ENCODE data around the gene NIPAL1. TPM values are rescaled to one million over a fixed set of nuclear protein-coding genes. Genes with fewer than 3 reads are reported as not detected.
"Not testable (repeated sequence)": the region's sequence is repeated elsewhere in the genome, so short reads cannot be mapped to it uniquely, and the experiment has no call there.

The NIPAL1 gene
- polyA plus RNA-seq: 10 to 100 TPM in 1 of 4 donors, 1 to 10 TPM in 3; 2.2 to 37.4 (median 4.4) TPM
- long read RNA-seq, donor 1, full-length matches to known transcripts: 8 of 21 reads
- long read RNA-seq, donor 1, partial matches to known transcripts: 13 of 21 reads
- long read RNA-seq, donor 1, other reads (novel, unspliced or antisense): 0 of 21 reads
- long read RNA-seq, donor 2, full-length matches to known transcripts: 1 of 1 reads
- long read RNA-seq, donor 2, partial matches to known transcripts: 0 of 1 reads
- long read RNA-seq, donor 2, other reads (novel, unspliced or antisense): 0 of 1 reads
- long read RNA-seq, donor 3: 0 reads
- long read RNA-seq, donor 4, partial matches to known transcripts: 0 of 1 reads
- long read RNA-seq, donor 4, other reads (novel, unspliced or antisense): 0 of 1 reads
- long read RNA-seq, donor 5, full-length matches to known transcripts: 1 of 1 reads
- long read RNA-seq, donor 5, partial matches to known transcripts: 0 of 1 reads
- long read RNA-seq, donor 5, other reads (novel, unspliced or antisense): 0 of 1 reads
- long read RNA-seq, donor 6, full-length matches to known transcripts: 4 of 4 reads
- long read RNA-seq, donor 6, partial matches to known transcripts: 0 of 4 reads
- long read RNA-seq, donor 6, other reads (novel, unspliced or antisense): 0 of 4 reads
- long read RNA-seq, donor 7: 0 reads
- long read RNA-seq, donor 8: 0 reads
- long read RNA-seq, donor 9: 0 reads
- long read RNA-seq, donor 10, full-length matches to known transcripts: 4 of 4 reads
- long read RNA-seq, donor 10, partial matches to known transcripts: 0 of 4 reads
- long read RNA-seq, donor 10, other reads (novel, unspliced or antisense): 0 of 4 reads

- peak within 1 kb of the TSS; percentile 77 to 100 (median 93) for H3K27ac ChIP-seq (ENCODE audit: low read depth in 1 of 3, low read length in 2 of 3)
- peaks cover 0 to 32% (median 4%) of the 10 kb centered on the region in 3 donors for H3K4me1 ChIP-seq (ENCODE audit: control insufficient read depth in 3 of 3, insufficient read depth in 2 of 3, low read depth in 1 of 3, low read length in 2 of 3)
- H3K27me3 ChIP-seq (ENCODE audit: control insufficient read depth in 3 of 3, insufficient read depth in 3 of 3, low read length in 3 of 3): peaks cover 0 to 9% (median 3%) of the 10 kb centered on the region in 3 donors
- H3K4me3 ChIP-seq (ENCODE audit: low read depth in 1 of 3, low read length in 3 of 3): peak within 1 kb of the TSS; percentile 56 to 75 (median 70)
- WGBS, 3 donors: 1 to 2% (median 2%) methylated on average over 53 to 60 of the region's 60 CpGs
- DNase-seq: peak; percentile 95 to 96
- no peaks in the 10 kb centered on the region for H3K36me3 ChIP-seq (ENCODE audit: control insufficient read depth in 3 of 3, insufficient read depth in 2 of 3, low read depth in 1 of 3, low read length in 3 of 3)
- FAIRE-seq: no peak
- peaks cover 0 to 11% of the 10 kb centered on the region in 2 donors for H3K9me3 ChIP-seq (ENCODE audit: control insufficient read depth in 2 of 2, insufficient read depth in 1 of 2, low read depth in 1 of 2, low read length in 1 of 2)
Observed at GRCh38 chr4:48016141-48017107, at the start of gene NIPAL1, which contains the start of gene CNGA1. NIPAL1 (plus strand) TSS chr4:48016772; CDS start chr4:48016840, 68 bp downstream. CNGA1 (minus strand) TSS chr4:48016681; CDS start chr4:47952689, 63,992 bp downstream.

- Histone ChIP-seq H3K9me3 (ENCODE audit: control insufficient read depth in 2 of 2, insufficient read depth in 1 of 2, low read depth in 1 of 2, low read length in 1 of 2) (no peaks in the 10 kb centered on the region), H3K4me1 (ENCODE audit: control insufficient read depth in 3 of 3, insufficient read depth in 2 of 3, low read depth in 1 of 3, low read length in 2 of 3) (no peaks in the 10 kb centered on the region), H3K4me3 (ENCODE audit: low read depth in 1 of 3, low read length in 3 of 3) (no peak overlapping the region), H3K27ac (ENCODE audit: low read depth in 1 of 3, low read length in 2 of 3) (no peak overlapping the region), H3K27me3 (ENCODE audit: control insufficient read depth in 3 of 3, insufficient read depth in 3 of 3, low read length in 3 of 3) (no peaks in the 10 kb centered on the region), H3K36me3 (ENCODE audit: control insufficient read depth in 3 of 3, insufficient read depth in 2 of 3, low read depth in 1 of 3, low read length in 3 of 3) (no peaks in the 10 kb centered on the region)
- FAIRE-seq (no peak), DNase-seq (no peak)
Observed at GRCh38 chr4:47968847-47969246, 47.7 kb upstream of the NIPAL1 start.

GRCh38 chr4:47972181-47972580 is 44.4 kb upstream of the NIPAL1 start:
- Histone ChIP-seq H3K4me1 (ENCODE audit: control insufficient read depth in 3 of 3, insufficient read depth in 2 of 3, low read depth in 1 of 3, low read length in 2 of 3) (no peaks in the 10 kb centered on the region), H3K27me3 (ENCODE audit: control insufficient read depth in 3 of 3, insufficient read depth in 3 of 3, low read length in 3 of 3) (no peaks in the 10 kb centered on the region), H3K4me3 (ENCODE audit: low read depth in 1 of 3, low read length in 3 of 3) (no peak overlapping the region), H3K9me3 (ENCODE audit: control insufficient read depth in 2 of 2, insufficient read depth in 1 of 2, low read depth in 1 of 2, low read length in 1 of 2) (no peaks in the 10 kb centered on the region), H3K27ac (ENCODE audit: low read depth in 1 of 3, low read length in 2 of 3) (no peak overlapping the region), H3K36me3 (ENCODE audit: control insufficient read depth in 3 of 3, insufficient read depth in 2 of 3, low read depth in 1 of 3, low read length in 3 of 3) (no peaks in the 10 kb centered on the region)
- 81 to 92% (median 83%) methylated on average over 1 of the region's 1 CpG for WGBS, 3 donors
- no peak for DNase-seq
- FAIRE-seq: no peak

DNA sequence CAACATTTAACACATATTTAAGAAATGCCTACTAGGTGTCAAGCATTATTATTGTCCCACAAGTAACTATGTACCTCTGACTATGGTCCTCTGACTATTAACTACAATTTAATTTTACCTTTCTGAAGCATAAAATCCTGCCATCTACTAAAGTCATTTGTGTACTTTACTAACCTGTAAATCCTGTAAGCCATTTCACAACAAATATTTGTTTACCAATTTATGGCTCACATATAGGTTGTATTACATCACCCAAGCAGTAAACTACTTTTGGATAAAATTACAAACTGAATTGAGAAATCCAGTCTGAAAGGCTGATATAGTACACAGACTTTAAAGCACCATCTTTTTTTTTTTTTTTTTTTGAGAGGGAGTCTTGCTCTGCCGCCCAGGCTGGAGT is 43.9 kb upstream of the NIPAL1 start:
- DNase-seq: no peak
- no peak overlapping the region for H3K27ac ChIP-seq (ENCODE audit: low read depth in 1 of 3, low read length in 2 of 3)
- no peak overlapping the region for H3K4me3 ChIP-seq (ENCODE audit: low read depth in 1 of 3, low read length in 3 of 3)
- no peaks in the 10 kb centered on the region for H3K36me3 ChIP-seq (ENCODE audit: control insufficient read depth in 3 of 3, insufficient read depth in 2 of 3, low read depth in 1 of 3, low read length in 3 of 3)
- H3K27me3 ChIP-seq (ENCODE audit: control insufficient read depth in 3 of 3, insufficient read depth in 3 of 3, low read length in 3 of 3): no peaks in the 10 kb centered on the region
- FAIRE-seq: no peak
- H3K4me1 ChIP-seq (ENCODE audit: control insufficient read depth in 3 of 3, insufficient read depth in 2 of 3, low read depth in 1 of 3, low read length in 2 of 3): no peaks in the 10 kb centered on the region
- WGBS, 3 donors: 85 to 100% (median 100%) methylated on average over 1 of the region's 1 CpG
- no peaks in the 10 kb centered on the region for H3K9me3 ChIP-seq (ENCODE audit: control insufficient read depth in 2 of 2, insufficient read depth in 1 of 2, low read depth in 1 of 2, low read length in 1 of 2)

GRCh38 chr4:47974566-47974965 is 42.0 kb upstream of the NIPAL1 start:
- Histone ChIP-seq H3K9me3 (ENCODE audit: control insufficient read depth in 2 of 2, insufficient read depth in 1 of 2, low read depth in 1 of 2, low read length in 1 of 2) (no peaks in the 10 kb centered on the region), H3K4me1 (ENCODE audit: control insufficient read depth in 3 of 3, insufficient read depth in 2 of 3, low read depth in 1 of 3, low read length in 2 of 3) (no peaks in the 10 kb centered on the region), H3K4me3 (ENCODE audit: low read depth in 1 of 3, low read length in 3 of 3) (no peak overlapping the region), H3K27ac (ENCODE audit: low read depth in 1 of 3, low read length in 2 of 3) (no peak overlapping the region), H3K36me3 (ENCODE audit: control insufficient read depth in 3 of 3, insufficient read depth in 2 of 3, low read depth in 1 of 3, low read length in 3 of 3) (no peaks in the 10 kb centered on the region), H3K27me3 (ENCODE audit: control insufficient read depth in 3 of 3, insufficient read depth in 3 of 3, low read length in 3 of 3) (no peaks in the 10 kb centered on the region)
- WGBS, 3 donors: 78 to 90% (median 81%) methylated on average over 3 of the region's 3 CpGs
- FAIRE-seq: no peak
- DNase-seq: no peak

DNA sequence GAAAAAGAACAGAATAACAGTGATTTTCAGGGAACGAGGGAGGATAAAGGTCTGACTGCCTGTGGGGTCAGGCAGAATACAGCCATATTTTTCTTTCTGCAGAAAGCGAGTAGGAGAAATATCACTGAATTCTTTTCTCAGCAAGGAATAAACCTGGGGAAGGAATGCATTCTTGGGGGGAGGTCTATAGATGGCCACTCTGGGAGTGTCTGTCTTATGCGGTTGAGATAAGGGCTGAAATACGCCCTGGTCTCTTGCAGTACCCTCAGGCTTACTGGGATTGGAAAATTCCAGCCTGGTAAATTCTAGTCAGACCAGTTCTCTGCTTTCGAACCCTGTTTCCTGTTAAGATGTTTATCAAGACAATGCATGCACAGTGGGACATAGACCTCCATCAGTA is 26.4 kb upstream of the NIPAL1 start:
- H3K4me1 ChIP-seq (ENCODE audit: control insufficient read depth in 3 of 3, insufficient read depth in 2 of 3, low read depth in 1 of 3, low read length in 2 of 3): no peaks in the 10 kb centered on the region
- peaks cover 0 to 14% of the 10 kb centered on the region in 2 donors for H3K9me3 ChIP-seq (ENCODE audit: control insufficient read depth in 2 of 2, insufficient read depth in 1 of 2, low read depth in 1 of 2, low read length in 1 of 2)
- no peaks in the 10 kb centered on the region for H3K27me3 ChIP-seq (ENCODE audit: control insufficient read depth in 3 of 3, insufficient read depth in 3 of 3, low read length in 3 of 3)
- FAIRE-seq (no peak), DNase-seq (no peak)
- H3K4me3 ChIP-seq (ENCODE audit: low read depth in 1 of 3, low read length in 3 of 3): no peak overlapping the region
- H3K36me3 ChIP-seq (ENCODE audit: control insufficient read depth in 3 of 3, insufficient read depth in 2 of 3, low read depth in 1 of 3, low read length in 3 of 3): no peaks in the 10 kb centered on the region
- no peak overlapping the region for H3K27ac ChIP-seq (ENCODE audit: low read depth in 1 of 3, low read length in 2 of 3)
- WGBS, 3 donors: 91 to 94% (median 92%) methylated on average over 5 of the region's 5 CpGs

GRCh38 chr4:47992475-47992874 is 24.1 kb upstream of the NIPAL1 start:
- H3K4me1 ChIP-seq (ENCODE audit: control insufficient read depth in 3 of 3, insufficient read depth in 2 of 3, low read depth in 1 of 3, low read length in 2 of 3); FAIRE-seq: not testable (repeated sequence)

DNA sequence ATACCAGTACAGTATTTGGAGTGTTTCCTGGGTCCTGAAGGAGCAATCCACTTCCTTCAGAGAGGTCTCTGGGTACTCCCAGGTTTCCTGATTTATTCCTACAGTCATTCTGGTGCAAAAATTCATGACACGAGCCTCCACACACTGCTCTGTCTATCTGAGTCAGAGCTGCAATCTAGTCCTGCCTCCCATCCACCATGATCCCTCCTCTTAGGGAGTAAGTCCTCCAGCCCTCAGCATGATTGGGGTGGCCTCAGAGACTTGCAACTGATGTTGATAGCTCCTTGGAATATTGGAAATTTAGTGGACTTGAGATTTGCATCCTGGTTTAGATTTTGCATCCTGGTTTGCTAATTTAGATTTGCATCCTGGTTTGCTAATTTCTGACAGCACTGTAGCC is 20.6 kb upstream of the NIPAL1 start:
- Histone ChIP-seq H3K36me3 (ENCODE audit: control insufficient read depth in 3 of 3, insufficient read depth in 2 of 3, low read depth in 1 of 3, low read length in 3 of 3) (no peaks in the 10 kb centered on the region), H3K27ac (ENCODE audit: low read depth in 1 of 3, low read length in 2 of 3) (no peak overlapping the region), H3K9me3 (ENCODE audit: control insufficient read depth in 2 of 2, insufficient read depth in 1 of 2, low read depth in 1 of 2, low read length in 1 of 2) (peaks cover 0 to 28% of the 10 kb centered on the region in 2 donors), H3K27me3 (ENCODE audit: control insufficient read depth in 3 of 3, insufficient read depth in 3 of 3, low read length in 3 of 3) (no peaks in the 10 kb centered on the region), H3K4me3 (ENCODE audit: low read depth in 1 of 3, low read length in 3 of 3) (no peak overlapping the region), H3K4me1 (ENCODE audit: control insufficient read depth in 3 of 3, insufficient read depth in 2 of 3, low read depth in 1 of 3, low read length in 2 of 3) (no peaks in the 10 kb centered on the region)
- DNase-seq: no peak
- FAIRE-seq: no peak
- 82 to 88% (median 84%) methylated on average over 1 of the region's 1 CpG for WGBS, 3 donors

More at GRCh38 chr4:47992475-47992874, 24.1 kb upstream of the NIPAL1 start:
- H3K9me3 ChIP-seq (ENCODE audit: control insufficient read depth in 2 of 2, insufficient read depth in 1 of 2, low read depth in 1 of 2, low read length in 1 of 2): peaks cover 0 to 24% of the 10 kb centered on the region in 2 donors
- H3K27me3 ChIP-seq (ENCODE audit: control insufficient read depth in 3 of 3, insufficient read depth in 3 of 3, low read length in 3 of 3); H3K36me3 ChIP-seq (ENCODE audit: control insufficient read depth in 3 of 3, insufficient read depth in 2 of 3, low read depth in 1 of 3, low read length in 3 of 3); H3K27ac ChIP-seq (ENCODE audit: low read depth in 1 of 3, low read length in 2 of 3); DNase-seq; H3K4me3 ChIP-seq (ENCODE audit: low read depth in 1 of 3, low read length in 3 of 3): not testable (repeated sequence)
- WGBS, 3 donors: 92 to 100% (median 96%) methylated on average over 1 of the region's 1 CpG
